Brain microvascular endothelial cell (primary cell): ENCODE results near the gene YPEL2.
"Not testable (repeated sequence)": the region's sequence is repeated elsewhere in the genome, so short reads cannot be mapped to it uniquely, and the experiment has no call there.

ENCODE experiments used
- DNase-seq: peaks from one replicate; pipeline ENCODE4 v3.0.0-alpha.2; 2020
- H3K27ac ChIP-seq: fragments of 250-450 bp; sonication (Bioruptor Pico); 2 replicates; pipeline ENCODE4 v1.5.1; 2020; ENCODE audit warnings: mild to moderate bottlenecking, moderate library complexity
- H3K27me3 ChIP-seq: fragments of 250-450 bp; sonication (Bioruptor Pico); replicated peaks from 2 replicates; pipeline ENCODE4 v1.5.1; 2020; ENCODE audit warnings: mild to moderate bottlenecking
- H3K36me3 ChIP-seq: fragments of 250-450 bp; sonication (Bioruptor Pico); replicated peaks from 2 replicates; pipeline ENCODE4 v1.5.1; 2020; ENCODE audit warnings: mild to moderate bottlenecking
- H3K4me3 ChIP-seq: 2 replicates; pipeline ENCODE4 v1.5.1; 2011; ENCODE audit warnings: low read depth, mild to moderate bottlenecking, control low read depth, low read length, moderate library complexity
- CTCF ChIP-seq: IDR thresholded peaks from 2 replicates; pipeline ENCODE4 v1.5.1; 2011; ENCODE audit warnings: low read depth, mild to moderate bottlenecking, moderate library complexity, low read length, control low read depth, inconsistent platforms; ENCODE audit errors: missing control alignments
- in situ Hi-C: cut with HindIII; loops from 2 replicates; pipeline ENCODE4 v1.10.0; 2017; ENCODE audit warnings: low sequenced_read_pairs, low pct_ligation_motif_present

YPEL2 gene

GRCh38 chr17:59406808-59407381 lies 75.4 kb downstream of the YPEL2 start:
- in situ Hi-C loops: no loop called here
- Histone ChIP-seq H3K27ac (no peak overlapping the region), H3K4me3 (no peak overlapping the region), H3K27me3 (no peaks in the 10 kb centered on the region), H3K36me3 (no peaks in the 10 kb centered on the region)
- peak; percentile 73 for DNase-seq
- TF ChIP-seq CTCF: no peak

GRCh38 chr17:59409336-59410048 lies 78.0 kb downstream of the YPEL2 start:
- no peak for TF ChIP-seq CTCF
- Histone ChIP-seq H3K27me3 (no peaks in the 10 kb centered on the region), H3K36me3 (no peaks in the 10 kb centered on the region), H3K4me3 (no peak overlapping the region), H3K27ac (no peak overlapping the region)
- in situ Hi-C loops: no loop called here
- no peak for DNase-seq

- Histone ChIP-seq H3K27me3 (no peaks in the 10 kb centered on the region), H3K27ac (no peak overlapping the region), H3K4me3 (no peak overlapping the region), H3K36me3 (no peaks in the 10 kb centered on the region)
- in situ Hi-C loops: no loop called here
- DNase-seq: no peak
- TF ChIP-seq CTCF: no peak
Measured at GRCh38 chr17:59410049-59410437, 78.6 kb downstream of the YPEL2 start.

- DNase-seq, H3K4me3 ChIP-seq, H3K27me3 ChIP-seq, H3K27ac ChIP-seq, in situ Hi-C loops, H3K36me3 ChIP-seq: not testable (repeated sequence)
Measured at GRCh38 chr17:59412431-59412830, 81.0 kb downstream of the YPEL2 start.

GRCh38 chr17:59413014-59413766 lies 81.7 kb downstream of the YPEL2 start:
- no peak overlapping the region for H3K4me3 ChIP-seq
- no peak for DNase-seq
- H3K27ac ChIP-seq: no peak overlapping the region
- no peak for TF ChIP-seq CTCF
- in situ Hi-C loops: no loop called here
- H3K36me3 ChIP-seq: no peaks in the 10 kb centered on the region
- H3K27me3 ChIP-seq: no peaks in the 10 kb centered on the region

GRCh38 chr17:59415397-59415796 lies 83.9 kb downstream of the YPEL2 start:
- in situ Hi-C loops: no loop called here
- no peaks in the 10 kb centered on the region for H3K36me3 ChIP-seq
- H3K27me3 ChIP-seq: no peaks in the 10 kb centered on the region
- TF ChIP-seq CTCF: no peak
- H3K27ac ChIP-seq: no peak overlapping the region
- no peak for DNase-seq
- no peak overlapping the region for H3K4me3 ChIP-seq
